PC-3 (cell line): ENCODE data around the gene FUT8. TPM values are rescaled to one million over a fixed set of nuclear protein-coding genes. Genes with fewer than 3 reads are reported as not detected.
"Not testable (repeated sequence)": the region's sequence is repeated elsewhere in the genome, so short reads cannot be mapped to it uniquely, and the experiment has no call there.

Experiments
- ATAC-seq: fragments of 200-7000 bp; cut with Tn5 transposase; 2 replicates; pipeline ENCODE4 v1.9.1; 2020; ENCODE audit warnings: mild to moderate bottlenecking, moderate library complexity
- BruUV-seq: library from RNA; stranded (reverse); fragments of 400-500 nt; replicated peaks from 2 replicates; lab custom pipeline; 2021; lab: Mats Ljungman, UMichigan
- CTCF ChIA-PET: fragments of 300-600 bp; sonication (Branson Sonifier 250); formaldehyde crosslinking; loops from one replicate; lab custom pipeline; 2022; ENCODE audit warnings: antibody characterized with exemption; lab: Charles Lee
- POLR2A ChIA-PET: fragments of 300-600 bp; sonication (Branson Sonifier 250); formaldehyde crosslinking; loops from one replicate; lab custom pipeline; 2022; ENCODE audit warnings: antibody characterized with exemption; ENCODE audit not compliant: unreplicated experiment; lab: Charles Lee
- DNase-seq: peaks from one replicate; pipeline ENCODE4 v3.0.0-alpha.2; 2015
- H2AFZ ChIP-seq: fragments of 300-600 bp; sonication (generic); 2 replicates; pipeline ENCODE4 v1.6.0; 2016; ENCODE audit warnings: antibody characterized with exemption, low read length
- H3F3A ChIP-seq: fragments of 300-600 bp; sonication (generic); one replicate; pipeline ENCODE4 v1.6.0; 2017; ENCODE audit warnings: antibody characterized with exemption, low read length, control low read depth, mild to moderate bottlenecking; ENCODE audit not compliant: unreplicated experiment
- H3K27ac ChIP-seq: fragments of 300-600 bp; sonication (generic); 2 replicates; pipeline ENCODE4 v1.5.1; 2016; ENCODE audit warnings: mild to moderate bottlenecking, low read length
- H3K27me3 ChIP-seq: fragments of 300-600 bp; sonication (generic); 2 replicates; pipeline ENCODE4 v1.6.1; 2016; ENCODE audit warnings: low read length, mixed read lengths
- H3K36me3 ChIP-seq: fragments of 300-600 bp; sonication (generic); 2 replicates; pipeline ENCODE4 v1.6.1; 2016; ENCODE audit warnings: low read depth, mixed run types, low read length, mixed read lengths
- H3K4me1 ChIP-seq: fragments of 300-600 bp; sonication (generic); 2 replicates; pipeline ENCODE4 v1.5.1; 2016; ENCODE audit warnings: low read length; ENCODE audit not compliant: insufficient read depth
- H3K4me2 ChIP-seq: fragments of 300-600 bp; sonication (generic); 2 replicates; pipeline ENCODE4 v1.6.0; 2016; ENCODE audit warnings: low read length
- H3K4me3 ChIP-seq: fragments of 300-600 bp; sonication (generic); 2 replicates; pipeline ENCODE4 v1.5.1; 2016; ENCODE audit warnings: mild to moderate bottlenecking, low read length, mixed read lengths
- H3K79me2 ChIP-seq: fragments of 300-600 bp; sonication (generic); 2 replicates; pipeline ENCODE4 v1.6.1; 2017; ENCODE audit warnings: low read length, mixed read lengths
- H3K9ac ChIP-seq: fragments of 300-600 bp; sonication (generic); 2 replicates; pipeline ENCODE4 v1.6.0; 2016; ENCODE audit warnings: mild to moderate bottlenecking, low read length
- H3K9me2 ChIP-seq: fragments of 300-600 bp; sonication (generic); replicated peaks from 2 replicates; pipeline ENCODE4 v1.6.1; 2016; ENCODE audit warnings: mixed run types, low read length, mixed read lengths
- H3K9me3 ChIP-seq: fragments of 300-600 bp; sonication (generic); 2 replicates; pipeline ENCODE4 v1.6.1; 2016; ENCODE audit warnings: low read length, mixed read lengths
- H4K20me1 ChIP-seq: fragments of 300-600 bp; sonication (generic); 2 replicates; pipeline ENCODE4 v1.6.1; 2016; ENCODE audit warnings: low read length, mixed read lengths
- EZH2 ChIP-seq: fragments of 300-600 bp; sonication (generic); IDR thresholded peaks from one replicate; pipeline ENCODE4 v1.6.1; 2017; ENCODE audit warnings: antibody characterized with exemption, mild to moderate bottlenecking, low read length; ENCODE audit not compliant: unreplicated experiment
- EZH2phosphoT487 ChIP-seq: fragments of 300-600 bp; sonication (generic); IDR thresholded peaks from 2 replicates; pipeline ENCODE4 v1.6.1; 2018; ENCODE audit warnings: mild to moderate bottlenecking, antibody characterized with exemption, low read length, borderline replicate concordance
- intact Hi-C: fragments of 100-400 bp; cut with micrococcal nuclease; formaldehyde crosslinking; loops from 2 replicates; pipeline ENCODE4 v1.9.0; 2023
- total RNA-seq: library from RNA; depleted of rRNA; stranded (reverse); fragments of >200 nt; gene quantifications from 2 replicates; pipeline ENCODE4 v1.2.3, GENCODE V29; 2014
- TF ChIP-seq, protein P1 (sequence below): fragments of 300-600 bp; sonication (generic); conservative IDR thresholded peaks from 2 replicates; pipeline ENCODE4 v1.5.1; 2017; ENCODE audit warnings: antibody characterized with exemption, low read depth, mild to moderate bottlenecking, low read length

FUT8 gene
- total RNA-seq, 1 experiment from 2014 or later: 132 TPM

DNA sequence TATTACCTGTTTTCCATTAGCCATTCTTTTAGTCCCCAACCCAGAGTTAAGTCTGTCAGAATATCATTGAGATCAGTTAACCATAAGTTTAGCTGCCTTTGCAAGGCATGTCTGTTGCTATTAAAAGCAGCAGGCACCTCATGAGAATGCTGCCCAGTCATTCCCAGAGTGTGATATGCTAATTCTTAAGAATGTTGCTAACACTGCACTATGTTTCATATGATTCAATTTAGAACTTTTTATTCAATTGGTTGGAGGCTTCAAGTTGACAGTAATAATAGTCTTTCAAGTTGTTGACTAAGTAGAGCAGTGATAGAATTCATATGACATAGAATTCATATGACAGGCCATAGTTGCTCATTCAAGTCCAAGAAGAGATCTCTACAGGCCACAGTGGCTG lies 292.3 kb downstream of the FUT8 start:
- BruUV-seq: no TSS peak
- CTCF ChIA-PET: no interaction called here
- no peaks in the 10 kb centered on the region for H3K9me2 ChIP-seq
- H2AFZ ChIP-seq: no peak overlapping the region
- peaks cover 4% of the 10 kb centered on the region; the same call in 1 of the 2 replicates for H3K79me2 ChIP-seq
- DNase-seq (no peak), ATAC-seq (no peak; the same call in 1 of the 2 replicates)
- H3K9me3 ChIP-seq: peaks cover 11% of the 10 kb centered on the region; the same call in 1 of the 2 replicates
- intact Hi-C loops: no loop called here
- peaks cover 29% of the 10 kb centered on the region for H3K36me3 ChIP-seq
- no peaks in the 10 kb centered on the region for H3K4me1 ChIP-seq
- POLR2A ChIA-PET: no interaction called here
- H3K27me3 ChIP-seq: no peaks in the 10 kb centered on the region
- H4K20me1 ChIP-seq: 0 out of 2 replicates have a peak, but pooled peaks cover 1% of the 10 kb centered on the region
- no peak overlapping the region for H3K4me3 ChIP-seq
- no peak overlapping the region for H3K4me2 ChIP-seq
- TF ChIP-seq, protein P1, sequence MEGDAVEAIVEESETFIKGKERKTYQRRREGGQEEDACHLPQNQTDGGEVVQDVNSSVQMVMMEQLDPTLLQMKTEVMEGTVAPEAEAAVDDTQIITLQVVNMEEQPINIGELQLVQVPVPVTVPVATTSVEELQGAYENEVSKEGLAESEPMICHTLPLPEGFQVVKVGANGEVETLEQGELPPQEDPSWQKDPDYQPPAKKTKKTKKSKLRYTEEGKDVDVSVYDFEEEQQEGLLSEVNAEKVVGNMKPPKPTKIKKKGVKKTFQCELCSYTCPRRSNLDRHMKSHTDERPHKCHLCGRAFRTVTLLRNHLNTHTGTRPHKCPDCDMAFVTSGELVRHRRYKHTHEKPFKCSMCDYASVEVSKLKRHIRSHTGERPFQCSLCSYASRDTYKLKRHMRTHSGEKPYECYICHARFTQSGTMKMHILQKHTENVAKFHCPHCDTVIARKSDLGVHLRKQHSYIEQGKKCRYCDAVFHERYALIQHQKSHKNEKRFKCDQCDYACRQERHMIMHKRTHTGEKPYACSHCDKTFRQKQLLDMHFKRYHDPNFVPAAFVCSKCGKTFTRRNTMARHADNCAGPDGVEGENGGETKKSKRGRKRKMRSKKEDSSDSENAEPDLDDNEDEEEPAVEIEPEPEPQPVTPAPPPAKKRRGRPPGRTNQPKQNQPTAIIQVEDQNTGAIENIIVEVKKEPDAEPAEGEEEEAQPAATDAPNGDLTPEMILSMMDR: no peak
- no peak for TF ChIP-seq EZH2
- no peak for TF ChIP-seq EZH2phosphoT487
- H3F3A ChIP-seq: no peaks in the 10 kb centered on the region
- H3K27ac ChIP-seq: no peak overlapping the region
- no peak overlapping the region for H3K9ac ChIP-seq

DNA sequence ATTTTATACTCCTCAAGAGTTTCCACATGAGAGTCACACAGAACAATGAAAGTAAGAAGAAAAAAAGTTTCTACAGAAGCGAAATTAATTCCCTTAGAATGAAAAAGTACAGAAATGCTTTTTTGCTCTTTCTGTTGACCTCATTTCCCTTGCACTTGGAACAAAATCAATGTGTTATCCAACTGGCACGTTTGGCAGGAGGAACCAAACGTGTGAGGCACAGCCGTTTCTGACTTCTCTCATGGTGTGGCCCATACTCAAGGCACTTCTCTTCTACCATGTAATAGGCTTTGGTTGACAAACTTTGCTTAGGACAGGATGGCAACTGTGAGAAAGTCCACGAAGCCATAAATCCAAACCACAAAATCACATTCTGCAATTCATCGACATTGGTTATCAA lies 297.0 kb downstream of the FUT8 start:
- peaks cover 17% of the 10 kb centered on the region; the same call in 1 of the 2 replicates for H3K9me3 ChIP-seq
- no peaks in the 10 kb centered on the region for H3F3A ChIP-seq
- DNase-seq: no peak
- H2AFZ ChIP-seq: no peak overlapping the region
- ATAC-seq: no peak
- no peaks in the 10 kb centered on the region for H3K4me1 ChIP-seq
- intact Hi-C loops: no loop called here
- no peaks in the 10 kb centered on the region for H3K9me2 ChIP-seq
- peaks cover 9% of the 10 kb centered on the region; the same call in 1 of the 2 replicates for H3K79me2 ChIP-seq
- H3K9ac ChIP-seq: no peak overlapping the region
- TF ChIP-seq, protein P1: no peak
- TF ChIP-seq EZH2phosphoT487: no peak
- no peak for TF ChIP-seq EZH2
- ChIA-PET POLR2A (no interaction called here), CTCF (no interaction called here)
- H3K4me2 ChIP-seq: no peak overlapping the region
- BruUV-seq: no TSS peak
- no peaks in the 10 kb centered on the region for H3K27me3 ChIP-seq
- no peak overlapping the region for H3K4me3 ChIP-seq
- H4K20me1 ChIP-seq: no peaks in the 10 kb centered on the region
- H3K36me3 ChIP-seq: peaks cover 34% of the 10 kb centered on the region
- no peak overlapping the region for H3K27ac ChIP-seq

DNA sequence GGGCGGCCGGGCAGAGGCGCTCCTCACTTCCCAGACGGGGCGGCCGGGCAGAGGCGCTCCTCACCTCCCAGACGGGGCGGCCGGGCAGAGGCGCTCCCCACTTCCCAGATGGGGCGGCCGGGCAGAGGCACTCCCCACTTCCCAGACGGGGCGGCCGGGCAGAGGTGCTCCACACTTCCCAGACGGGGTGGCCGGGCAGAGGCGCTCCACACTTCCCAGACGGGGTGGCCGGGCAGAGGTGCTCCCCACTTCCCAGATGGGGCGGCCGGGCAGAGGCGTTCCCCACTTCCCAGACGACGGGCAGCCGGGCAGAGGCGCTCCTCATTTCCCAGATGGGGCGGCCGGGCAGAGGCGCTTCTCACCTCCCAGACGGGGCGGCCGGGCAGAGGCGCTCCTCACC lies 304.3 kb downstream of the FUT8 start:
- H3K4me3 ChIP-seq, DNase-seq, H2AFZ ChIP-seq, H3K9ac ChIP-seq, BruUV-seq, H4K20me1 ChIP-seq, CTCF ChIA-PET, POLR2A ChIA-PET, ATAC-seq, H3K27me3 ChIP-seq, H3K4me2 ChIP-seq, H3K9me2 ChIP-seq, H3K4me1 ChIP-seq, H3K27ac ChIP-seq, intact Hi-C loops, H3F3A ChIP-seq: not testable (repeated sequence)
- Histone ChIP-seq H3K36me3 (peaks cover 29% of the 10 kb centered on the region), H3K9me3 (0 out of 2 replicates have a peak, but pooled peaks cover 17% of the 10 kb centered on the region), H3K79me2 (peaks cover 19% of the 10 kb centered on the region)

DNA sequence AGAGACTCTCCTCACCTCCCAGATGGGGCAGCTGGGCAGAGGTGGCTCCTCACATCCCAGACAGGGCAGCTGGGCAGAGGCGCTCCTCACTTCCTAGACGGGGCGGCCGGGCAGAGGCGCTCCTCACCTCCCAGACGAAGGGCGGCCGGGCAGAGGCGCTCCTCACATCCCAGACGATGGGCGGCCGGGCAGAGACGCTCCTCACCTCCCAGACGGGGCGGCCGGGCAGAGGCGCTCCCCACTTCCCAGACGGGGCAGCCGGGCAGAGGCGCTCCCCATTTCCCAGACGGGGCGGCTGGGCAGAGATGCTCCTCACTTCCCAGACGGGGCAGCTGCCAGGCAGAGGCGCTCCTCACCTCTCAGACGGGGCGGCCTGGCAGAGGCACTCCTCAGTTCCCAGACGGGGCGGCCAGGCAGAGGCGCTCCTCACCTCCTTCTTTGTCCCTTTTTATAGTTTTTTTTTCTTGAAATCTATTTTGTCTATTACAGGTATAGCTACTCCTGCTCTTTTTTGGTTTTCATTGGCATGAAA lies 304.9 kb downstream of the FUT8 start:
- CTCF ChIA-PET, H3F3A ChIP-seq, H3K4me3 ChIP-seq, H3K27me3 ChIP-seq, H4K20me1 ChIP-seq, DNase-seq, H2AFZ ChIP-seq, POLR2A ChIA-PET, H3K4me2 ChIP-seq, ATAC-seq, H3K9me2 ChIP-seq, intact Hi-C loops, H3K27ac ChIP-seq, BruUV-seq, H3K9ac ChIP-seq, H3K4me1 ChIP-seq: not testable (repeated sequence)
- Histone ChIP-seq H3K36me3 (peaks cover 35% of the 10 kb centered on the region), H3K9me3 (0 out of 2 replicates have a peak, but pooled peaks cover 17% of the 10 kb centered on the region), H3K79me2 (peaks cover 19% of the 10 kb centered on the region)
